HepG2 (cell line): Measurements from ENCODE around the gene SEC14L5.

Experiments
- CREB1 ChIP-seq, 2 experiments: fragments of 450-650 bp in 1 of 2; IDR thresholded peaks; 2 replicates each; pipeline ENCODE4 v1.6.1; 2016 to 2017; ENCODE audit warnings: control low read depth in 1 of 2, mild to moderate bottlenecking in 1 of 2, missing compliant biosample characterization in 1 of 2, missing genetic modification characterization in 1 of 2
- DPF2 ChIP-seq: sonication (generic); formaldehyde crosslinking; IDR thresholded peaks from 2 replicates; pipeline ENCODE4 v1.4.0; 2020; ENCODE audit warnings: mild to moderate bottlenecking, low read depth, missing genetic modification reagents, borderline replicate concordance
- FOXP1 ChIP-seq, 2 experiments: fragments of 450-650 bp in 1 of 2; IDR thresholded peaks; 2 replicates each; pipeline ENCODE4 v1.6.1; 2017 to 2018; ENCODE audit warnings: antibody characterized with exemption in 1 of 2
- GABPA ChIP-seq, 2 experiments: IDR thresholded peaks; 2 replicates each; pipeline ENCODE4 v1.6.1; 2011 to 2016; ENCODE audit warnings: low read depth in 2 of 2, low read length in 1 of 2, missing biosample characterization in 1 of 2, missing genetic modification characterization in 1 of 2
- KLF6 ChIP-seq: IDR thresholded peaks from 2 replicates; pipeline ENCODE4 v1.8.0; 2016; ENCODE audit warnings: missing biosample characterization, missing genetic modification reagents
- MAX ChIP-seq: IDR thresholded peaks from 2 replicates; pipeline ENCODE4 v1.6.1; 2012; ENCODE audit warnings: inconsistent platforms
- MXI1 ChIP-seq: IDR thresholded peaks from 3 replicates; pipeline ENCODE4 v1.6.1; 2012; ENCODE audit warnings: low read depth, low read length, inconsistent platforms, borderline replicate concordance
- RNF2 ChIP-seq: fragments of 450-650 bp; conservative IDR thresholded peaks from 2 replicates; pipeline ENCODE4 v1.6.1; 2016; ENCODE audit warnings: low read depth
- SYNCRIP ChIP-seq: fragments of 200-400 bp; formaldehyde crosslinking; IDR thresholded peaks from 2 replicates; pipeline ENCODE4 v1.6.1; 2018; ENCODE audit warnings: mild to moderate bottlenecking, low read depth, low read length; ENCODE audit not compliant: insufficient read depth
- TRIM24 ChIP-seq: sonication (generic); formaldehyde crosslinking; IDR thresholded peaks from 2 replicates; pipeline ENCODE4 v1.8.0; 2022; ENCODE audit warnings: mild to moderate bottlenecking, missing genetic modification reagents
- ZNF232 ChIP-seq: sonication (generic); formaldehyde crosslinking; IDR thresholded peaks from 2 replicates; pipeline ENCODE4 v1.4.0; 2020; ENCODE audit warnings: missing genetic modification reagents, borderline replicate concordance
- ZNF749 ChIP-seq: sonication (generic); formaldehyde crosslinking; IDR thresholded peaks from 2 replicates; pipeline ENCODE4 v1.8.0; 2022; ENCODE audit warnings: mild to moderate bottlenecking, missing genetic modification reagents, moderate library complexity, borderline replicate concordance
- TF ChIP-seq, protein P1 (sequence below): sonication (generic); formaldehyde crosslinking; IDR thresholded peaks from 2 replicates; pipeline ENCODE4 v1.5.0; 2020; ENCODE audit warnings: mild to moderate bottlenecking, missing genetic modification reagents, moderate library complexity

- no peak for TF ChIP-seq CREB1 (IDR thresholded peaks at IDR 0.05)
- no peak for TF ChIP-seq CREB1 (CRISPR knock-in tag; IDR thresholded peaks at IDR 0.05)
- no peak for TF ChIP-seq KLF6 (CRISPR knock-in tag)
- TF ChIP-seq, protein P1, sequence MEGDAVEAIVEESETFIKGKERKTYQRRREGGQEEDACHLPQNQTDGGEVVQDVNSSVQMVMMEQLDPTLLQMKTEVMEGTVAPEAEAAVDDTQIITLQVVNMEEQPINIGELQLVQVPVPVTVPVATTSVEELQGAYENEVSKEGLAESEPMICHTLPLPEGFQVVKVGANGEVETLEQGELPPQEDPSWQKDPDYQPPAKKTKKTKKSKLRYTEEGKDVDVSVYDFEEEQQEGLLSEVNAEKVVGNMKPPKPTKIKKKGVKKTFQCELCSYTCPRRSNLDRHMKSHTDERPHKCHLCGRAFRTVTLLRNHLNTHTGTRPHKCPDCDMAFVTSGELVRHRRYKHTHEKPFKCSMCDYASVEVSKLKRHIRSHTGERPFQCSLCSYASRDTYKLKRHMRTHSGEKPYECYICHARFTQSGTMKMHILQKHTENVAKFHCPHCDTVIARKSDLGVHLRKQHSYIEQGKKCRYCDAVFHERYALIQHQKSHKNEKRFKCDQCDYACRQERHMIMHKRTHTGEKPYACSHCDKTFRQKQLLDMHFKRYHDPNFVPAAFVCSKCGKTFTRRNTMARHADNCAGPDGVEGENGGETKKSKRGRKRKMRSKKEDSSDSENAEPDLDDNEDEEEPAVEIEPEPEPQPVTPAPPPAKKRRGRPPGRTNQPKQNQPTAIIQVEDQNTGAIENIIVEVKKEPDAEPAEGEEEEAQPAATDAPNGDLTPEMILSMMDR: no peak
- no peak for TF ChIP-seq MAX
- no peak for TF ChIP-seq DPF2 (CRISPR knock-in tag)
- no peak for TF ChIP-seq SYNCRIP
- no peak for TF ChIP-seq ZNF749 (CRISPR knock-in tag)
- no peak for TF ChIP-seq GABPA (IDR thresholded peaks at IDR 0.05; ENCODE audit: low read depth, low read length)
- TF ChIP-seq GABPA (CRISPR knock-in tag; IDR thresholded peaks at IDR 0.05; ENCODE audit: low read depth): no peak
- TF ChIP-seq RNF2: no peak
- TF ChIP-seq MXI1: no peak
- TF ChIP-seq FOXP1 (IDR thresholded peaks at IDR 0.05): peak; percentile 18; the same call in 1 of the 2 replicates
- TF ChIP-seq FOXP1 (CRISPR knock-in tag; IDR thresholded peaks at IDR 0.05): no peak
- TF ChIP-seq ZNF232 (CRISPR knock-in tag): no peak
- no peak for TF ChIP-seq TRIM24 (CRISPR knock-in tag)
Measured at GRCh38 chr16:4946917-4947316, 11.2 kb upstream of the SEC14L5 start.
